GM12878 (cell line): ENCODE results near the gene SORL1. TPM values are rescaled to one million over a fixed set of nuclear protein-coding genes. Genes with fewer than 3 reads are reported as not detected.

Experiments
- ATAC-seq: fragments of 200-7000 bp; cut with Tn5 transposase; 3 replicates; pipeline ENCODE4 v1.9.1; 2020; ENCODE audit warnings: mild to moderate bottlenecking, moderate library complexity
- BruUV-seq: library from RNA; stranded (reverse); fragments of 400-500 nt; replicated peaks from 2 replicates; lab custom pipeline; 2021; lab: Mats Ljungman, UMichigan
- CTCF ChIA-PET: fragments of 300-600 bp; sonication (Branson Sonifier 250); formaldehyde crosslinking; extraction: SDS; loops from one replicate; lab custom pipeline; 2021; ENCODE audit warnings: inconsistent platforms; lab: Yijun Ruan, JAX
- POLR2A ChIA-PET: fragments of 350-600 bp; formaldehyde crosslinking; extraction: SDS; loops from one replicate; lab custom pipeline; 2021; ENCODE audit warnings: inconsistent platforms; lab: Charles Lee
- RAD21 ChIA-PET: fragments of 300-600 bp; sonication (Branson Sonifier 250); formaldehyde crosslinking; loops from one replicate; lab custom pipeline; 2023; ENCODE audit warnings: antibody characterized with exemption; ENCODE audit not compliant: unreplicated experiment; lab: Charles Lee
- SMC1A ChIA-PET: fragments of 300-600 bp; sonication (Branson Sonifier 250); formaldehyde crosslinking; loops from one replicate; lab custom pipeline; 2023; ENCODE audit not compliant: unreplicated experiment, uncharacterized antibody; lab: Charles Lee
- DNase-seq: peaks from one replicate; pipeline ENCODE4 v3.0.0-alpha.2; 2011; ENCODE audit warnings: low read depth, low spot score
- FAIRE-seq: peaks from 3 replicates; lab custom pipeline; 2011; peaks lifted over from hg19 to GRCh38; lab: Jason Lieb, UNC
- H2AFZ ChIP-seq: 2 replicates; pipeline ENCODE4 v1.6.0; 2011; ENCODE audit warnings: low read depth, low read length, control low read depth; ENCODE audit not compliant: control insufficient read depth
- H3K27ac ChIP-seq: 2 replicates; pipeline ENCODE4 v1.5.1; 2011; ENCODE audit warnings: control low read depth; ENCODE audit not compliant: control insufficient read depth, insufficient read depth
- H3K27me3 ChIP-seq, 2 experiments: replicated peaks in 1 of 2; 2 replicates each; pipeline versions ENCODE4 v1.6.0 to v1.6.1; 2011; ENCODE audit warnings: low read length in 1 of 2; ENCODE audit not compliant: control insufficient read depth in 2 of 2, insufficient read depth in 2 of 2
- H3K36me3 ChIP-seq, 2 experiments: 2 replicates each; pipeline ENCODE4 v1.5.1; 2011; ENCODE audit warnings: low read length in 1 of 2; ENCODE audit not compliant: control insufficient read depth in 2 of 2, insufficient read depth in 2 of 2
- H3K4me1 ChIP-seq: 2 replicates; pipeline ENCODE4 v1.6.1; 2011; ENCODE audit warnings: mild to moderate bottlenecking, low read length, moderate library complexity, mixed read lengths; ENCODE audit not compliant: control insufficient read depth, insufficient read depth
- H3K4me2 ChIP-seq: 2 replicates; pipeline ENCODE4 v1.6.0; 2011; ENCODE audit warnings: control low read depth; ENCODE audit not compliant: control insufficient read depth, insufficient read depth
- H3K4me3 ChIP-seq: fragments of 200-600 bp; sonication (generic); 2 replicates; pipeline ENCODE4 v1.5.1; 2016
- H3K79me2 ChIP-seq: 2 replicates; pipeline ENCODE4 v1.6.0; 2011; ENCODE audit warnings: low read length; ENCODE audit not compliant: control insufficient read depth, insufficient read depth
- H3K9ac ChIP-seq: 2 replicates; pipeline ENCODE4 v1.8.0; 2011; ENCODE audit warnings: low read length, control low read depth, mixed read lengths; ENCODE audit not compliant: control insufficient read depth, insufficient read depth
- H3K9me3 ChIP-seq: replicated peaks from 3 replicates; pipeline ENCODE4 v1.5.1; 2011; ENCODE audit warnings: mild to moderate bottlenecking, low read length; ENCODE audit not compliant: control insufficient read depth, insufficient read depth
- H4K20me1 ChIP-seq: 2 replicates; pipeline ENCODE4 v1.6.0; 2011; ENCODE audit not compliant: control insufficient read depth, insufficient read depth
- ASH2L ChIP-seq: fragments of 300-600, 200-600 bp; sonication (generic); IDR thresholded peaks from 2 replicates; pipeline ENCODE4 v1.6.1; 2017; ENCODE audit warnings: low read depth, mild to moderate bottlenecking, borderline replicate concordance
- BHLHE40 ChIP-seq, 2 experiments: fragments of 450-650 bp in 1 of 2; IDR thresholded peaks; 2 replicates each; pipeline ENCODE4 v1.6.1; 2011 to 2017; ENCODE audit warnings: low read depth in 2 of 2, borderline replicate concordance in 1 of 2, improper control_type of control experiment in 1 of 2, low read length in 1 of 2, mild to moderate bottlenecking in 1 of 2
- FOS ChIP-seq: IDR thresholded peaks from 3 replicates; pipeline ENCODE4 v1.6.1; 2011; ENCODE audit warnings: borderline replicate concordance; ENCODE audit not compliant: insufficient read length; ENCODE audit errors: extremely low read depth
- TCF12 ChIP-seq: IDR thresholded peaks from 2 replicates; pipeline ENCODE4 v1.6.1; 2011; ENCODE audit warnings: low read depth, mild to moderate bottlenecking, low read length
- WRNIP1 ChIP-seq: IDR thresholded peaks from 2 replicates; pipeline ENCODE4 v1.6.1; 2011; ENCODE audit warnings: low read depth, low read length, improper control_type of control experiment, borderline replicate concordance
- ZZZ3 ChIP-seq: IDR thresholded peaks from 2 replicates; pipeline ENCODE4 v1.6.1; 2011; ENCODE audit warnings: low read depth; ENCODE audit not compliant: control insufficient read depth, insufficient read length
- WGBS: methylation state at CpG from one replicate; pipeline ENCODE4 v1.1.6; 2016; ENCODE audit warnings: low lambda C conversion rate; ENCODE audit not compliant: insufficient replicate concordance, insufficient coverage; ENCODE audit errors: missing lambda C conversion rate; 5-methylcytosine and 5-hydroxymethylcytosine counted together
- in situ Hi-C: fragments of 300-500 bp; cut with MboI; formaldehyde crosslinking; loops from 9 replicates; pipeline ENCODE4 v1.14.3; 2018; ENCODE audit warnings: mixed read lengths
- intact Hi-C: fragments of 100-400 bp; cut with micrococcal nuclease; formaldehyde crosslinking; loops from one replicate; pipeline ENCODE4 v1.14.2; 2022; ENCODE audit not compliant: unreplicated experiment
- polyA plus RNA-seq, 11 experiments: library from polyadenylated mRNA; depleted of rRNA in 4 of 11; unstranded in 6 of 11; stranded (reverse) in 5 of 11; fragments of >200 nt; fragmentation: Nextera tagmentation in 4 of 11; fragmentation: Illumina TruSeq in 1 of 11; extraction: Ambion mirVana in 4 of 11; extraction: Trizol in 1 of 11; gene quantifications; 1 replicate in 1 of 11; 2 replicates in 10 of 11; pipeline versions ENCODE4 v1.2.1 to v1.2.3, GENCODE V29; 2011 to 2016; ENCODE audit warnings: inconsistent platforms in 2 of 11, missing spikeins in 2 of 11, low read depth in 1 of 11
- total RNA-seq, 4 experiments: library from RNA; depleted of rRNA in 3 of 4; stranded (reverse); fragments of >200 nt in 3 of 4; fragmentation: Illumina TruSeq in 1 of 4; extraction: Trizol in 1 of 4; gene quantifications; 2 replicates each; pipeline versions ENCODE4 v1.2.1 to v1.2.3, GENCODE V29; 2013 to 2021

Gene SORL1
- total and polyA plus RNA-seq, 10 of the 15 experiments (the other 5 are each of a cell fraction or from before 2014, with no cell fraction given): 20.2 to 107 (median 59.9) TPM

DNA sequence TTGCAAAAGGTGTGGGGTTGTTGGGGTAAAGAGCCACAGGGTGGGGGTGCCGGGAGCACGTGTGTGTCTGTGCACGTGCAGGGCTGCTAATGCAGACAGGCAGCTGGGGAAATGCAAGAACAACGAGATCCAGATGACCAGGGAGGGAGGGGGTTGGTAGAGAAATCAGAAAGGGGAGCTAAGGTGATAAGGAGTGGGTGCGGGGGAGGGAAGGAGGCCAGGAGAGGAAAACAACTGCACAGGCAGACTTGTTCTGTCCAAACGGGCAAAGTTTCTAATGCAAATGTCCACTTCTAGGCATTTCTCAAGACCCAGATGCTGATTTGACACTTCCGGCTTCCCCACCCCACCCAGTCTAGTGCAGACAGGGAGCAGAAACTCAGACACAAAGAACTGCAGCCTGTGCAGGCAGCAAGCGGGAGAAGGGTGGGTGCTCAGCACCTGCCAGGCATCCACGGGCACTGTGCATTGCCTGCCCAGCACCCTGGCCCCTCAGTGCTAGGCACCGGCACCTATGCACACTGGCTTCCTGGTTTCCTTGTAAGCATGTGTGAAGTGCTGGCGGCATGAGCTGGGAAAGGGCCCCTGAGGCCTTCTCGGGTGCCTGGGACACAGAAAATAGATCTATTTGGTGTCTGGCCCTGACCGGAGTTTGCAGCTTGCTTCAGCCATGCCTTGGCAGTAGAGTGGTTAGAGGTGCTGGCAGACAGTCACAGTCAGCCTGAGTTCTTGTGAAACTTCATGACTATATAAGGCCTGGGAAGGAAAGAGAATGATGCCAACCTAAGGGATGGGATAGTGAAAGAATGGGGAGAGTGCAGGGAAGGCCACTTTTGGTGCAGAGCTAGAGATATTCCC lies 220.7 kb downstream of the SORL1 start:
- no peak for DNase-seq
- ChIA-PET CTCF (no interaction called here), POLR2A (no interaction called here), SMC1A (no interaction called here), RAD21 (no interaction called here)
- H3K9ac ChIP-seq: no peak overlapping the region
- no peak for FAIRE-seq
- WGBS: 31% methylated on average over 12 of the region's 13 CpGs
- in situ Hi-C loops: no loop called here
- H3K36me3 ChIP-seq: no peaks in the 10 kb centered on the region
- no peak overlapping the region for H3K4me3 ChIP-seq
- no peaks in the 10 kb centered on the region for H4K20me1 ChIP-seq
- H3K9me3 ChIP-seq: no peaks in the 10 kb centered on the region
- no peaks in the 10 kb centered on the region for H3K79me2 ChIP-seq
- no peaks in the 10 kb centered on the region for H3K27me3 ChIP-seq
- no TSS peak for BruUV-seq
- no peak overlapping the region for H3K4me2 ChIP-seq
- no peaks in the 10 kb centered on the region for H3K4me1 ChIP-seq
- intact Hi-C loops: no loop called here
- no peak overlapping the region for H3K27ac ChIP-seq
- TF ChIP-seq FOS (no peak), BHLHE40 (IDR thresholded peaks at IDR 0.05; ENCODE audit: borderline replicate concordance in 1 of 2, low read depth in 2 of 2, low read length in 1 of 2) (peak in 1 of 2 experiments; percentile 59; a peak in 2 of 4 replicates), TCF12 (no peak), WRNIP1 (no peak), ASH2L (no peak), ZZZ3 (no peak)
- ATAC-seq: peak; percentile 27; the same call in 2 of the 3 replicates
- no peak overlapping the region for H2AFZ ChIP-seq
